Measurements from ENCODE around the gene PLA2G2F.

GRCh38 chr1:20199403-20199802, 60.3 kb downstream of the PLA2G2F start:
- no peak for TF ChIP-seq CTCF (IDR thresholded peaks at IDR 0.05; ENCODE audit: insufficient read depth, low read length)
- no peak for TF ChIP-seq GABPA (IDR thresholded peaks at IDR 0.05; ENCODE audit: low read depth)
- TF ChIP-seq REST (IDR thresholded peaks at IDR 0.05; ENCODE audit: insufficient replicate concordance, low read depth): no peak

Measured in HL-60 (cell line).